Measurements from ENCODE around the gene KRTAP5-6.
A peak's percentile ranks its signal among the peaks of the same experiment; 100 is the strongest.

Gene KRTAP5-6

GRCh38 chr11:1696608-1697570 is at the start of gene KRTAP5-6:
Gene KRTAP5-6, plus strand, starts transcription at chr11:1697195. Its CDS starts 51 bp downstream, at chr11:1697246.
- DNase-seq: no peak

GRCh38 chr11:1647901-1648652 is 48.9 kb upstream of the KRTAP5-6 start:
- no peak for DNase-seq

GRCh38 chr11:1648653-1649420 is 48.2 kb upstream of the KRTAP5-6 start:
- DNase-seq: no peak

- no peak for DNase-seq
These were observed 46.7 kb upstream of the KRTAP5-6 start for GRCh38 chr11:1650034-1650917.

- no peak for DNase-seq
These were observed 46.1 kb upstream of the KRTAP5-6 start for GRCh38 chr11:1650918-1651262.

GRCh38 chr11:1651411-1651980 is 45.5 kb upstream of the KRTAP5-6 start:
- no peak for DNase-seq

GRCh38 chr11:1652026-1652425 is 45.0 kb upstream of the KRTAP5-6 start:
- DNase-seq: no peak

- no peak for DNase-seq
These were observed 44.6 kb upstream of the KRTAP5-6 start for GRCh38 chr11:1652442-1652770.

GRCh38 chr11:1652771-1653540 is 44.0 kb upstream of the KRTAP5-6 start:
- DNase-seq: peak; percentile 73

GRCh38 chr11:1653541-1654387 is 43.2 kb upstream of the KRTAP5-6 start:
- no peak for DNase-seq

- no peak for DNase-seq
These were observed 42.4 kb upstream of the KRTAP5-6 start for GRCh38 chr11:1654388-1655167.

- DNase-seq: no peak
These were observed 41.6 kb upstream of the KRTAP5-6 start for GRCh38 chr11:1655168-1656060.

- no peak for DNase-seq
These were observed 40.9 kb upstream of the KRTAP5-6 start for GRCh38 chr11:1656061-1656441.

GRCh38 chr11:1656670-1657069 is 40.3 kb upstream of the KRTAP5-6 start:
- DNase-seq: no peak

GRCh38 chr11:1659506-1659905 is 37.5 kb upstream of the KRTAP5-6 start:
- DNase-seq: no peak

- no peak for DNase-seq
These were observed 36.7 kb upstream of the KRTAP5-6 start for GRCh38 chr11:1660111-1660867.
